ENCODE measurements around the gene LAMB1.

LAMB1 gene

DNA sequence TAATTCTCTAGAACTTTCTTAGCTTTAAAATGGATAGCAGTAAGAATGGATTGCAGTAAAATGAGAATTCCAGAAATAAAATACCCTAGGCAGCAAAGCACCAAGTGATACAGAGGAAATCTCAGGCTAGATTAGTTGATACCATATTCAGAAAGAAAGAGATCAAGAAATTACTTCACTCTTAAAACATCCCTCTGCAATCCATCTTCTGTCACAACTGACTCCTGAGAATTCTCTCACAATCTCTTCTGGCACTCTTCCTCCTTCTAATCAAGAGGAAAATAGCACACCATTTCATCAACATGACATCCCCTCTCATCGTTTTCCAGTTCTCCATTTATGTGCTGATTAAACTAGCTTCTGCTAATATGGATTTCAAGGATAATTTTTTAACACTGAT is 42.2 kb upstream of the LAMB1 start:
- Histone ChIP-seq H4K20me1 (ENCODE audit: insufficient read depth, low read length) (no peaks in the 10 kb centered on the region), H3K27ac (ENCODE audit: low read depth, low read length, poor library complexity, severe bottlenecking) (no peak overlapping the region), H2AFZ (ENCODE audit: low read length) (no peak overlapping the region), H3K36me3 (ENCODE audit: insufficient read depth, low read length) (no peaks in the 10 kb centered on the region), H3K9me3 (ENCODE audit: low read length) (no peaks in the 10 kb centered on the region), H3K4me3 (ENCODE audit: low read depth, low read length, poor library complexity, severe bottlenecking) (no peak overlapping the region), H3K79me2 (ENCODE audit: insufficient read depth, low read length) (no peaks in the 10 kb centered on the region), H3F3A (ENCODE audit: insufficient read depth, low read length) (no peaks in the 10 kb centered on the region), H3K9ac (ENCODE audit: low read length) (no peak overlapping the region), H3K4me2 (ENCODE audit: low read length) (no peak overlapping the region), H3K9me2 (ENCODE audit: low read depth, low read length) (no peaks in the 10 kb centered on the region), H3K27me3 (ENCODE audit: insufficient read depth, low read length) (no peaks in the 10 kb centered on the region), H3K4me1 (ENCODE audit: insufficient read depth, low read length, severe bottlenecking) (peaks cover 11% of the 10 kb centered on the region)
- TF ChIP-seq, protein P1, sequence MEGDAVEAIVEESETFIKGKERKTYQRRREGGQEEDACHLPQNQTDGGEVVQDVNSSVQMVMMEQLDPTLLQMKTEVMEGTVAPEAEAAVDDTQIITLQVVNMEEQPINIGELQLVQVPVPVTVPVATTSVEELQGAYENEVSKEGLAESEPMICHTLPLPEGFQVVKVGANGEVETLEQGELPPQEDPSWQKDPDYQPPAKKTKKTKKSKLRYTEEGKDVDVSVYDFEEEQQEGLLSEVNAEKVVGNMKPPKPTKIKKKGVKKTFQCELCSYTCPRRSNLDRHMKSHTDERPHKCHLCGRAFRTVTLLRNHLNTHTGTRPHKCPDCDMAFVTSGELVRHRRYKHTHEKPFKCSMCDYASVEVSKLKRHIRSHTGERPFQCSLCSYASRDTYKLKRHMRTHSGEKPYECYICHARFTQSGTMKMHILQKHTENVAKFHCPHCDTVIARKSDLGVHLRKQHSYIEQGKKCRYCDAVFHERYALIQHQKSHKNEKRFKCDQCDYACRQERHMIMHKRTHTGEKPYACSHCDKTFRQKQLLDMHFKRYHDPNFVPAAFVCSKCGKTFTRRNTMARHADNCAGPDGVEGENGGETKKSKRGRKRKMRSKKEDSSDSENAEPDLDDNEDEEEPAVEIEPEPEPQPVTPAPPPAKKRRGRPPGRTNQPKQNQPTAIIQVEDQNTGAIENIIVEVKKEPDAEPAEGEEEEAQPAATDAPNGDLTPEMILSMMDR (IDR thresholded peaks at IDR 0.05; ENCODE audit: low read length): no peak
- TF ChIP-seq EZH2 (IDR thresholded peaks at IDR 0.05; ENCODE audit: borderline replicate concordance, low read length): no peak

DNA sequence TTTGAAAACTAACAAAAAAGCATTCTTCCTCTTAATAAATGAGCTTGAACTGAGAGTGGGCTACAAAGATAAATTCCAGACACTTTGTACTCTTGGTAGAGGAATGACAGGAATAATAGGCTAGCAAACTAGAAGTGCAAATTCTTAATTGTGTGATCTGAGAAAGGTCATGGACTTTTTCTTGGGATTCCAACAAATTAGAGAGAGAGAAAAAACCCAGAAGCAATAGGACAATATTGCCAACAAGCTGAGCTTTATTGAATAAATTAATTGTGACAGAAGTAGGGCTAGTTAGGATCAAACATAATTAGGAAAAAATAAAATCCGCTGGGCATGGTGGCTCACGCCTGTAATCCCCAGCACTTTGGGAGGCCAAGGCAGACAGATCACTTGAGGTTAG is 41.4 kb upstream of the LAMB1 start:
- Histone ChIP-seq H3K9ac (ENCODE audit: low read length) (no peak overlapping the region), H3K27ac (ENCODE audit: low read depth, low read length, poor library complexity, severe bottlenecking) (no peak overlapping the region), H3K4me1 (ENCODE audit: insufficient read depth, low read length, severe bottlenecking) (peaks cover 11% of the 10 kb centered on the region), H3K36me3 (ENCODE audit: insufficient read depth, low read length) (no peaks in the 10 kb centered on the region), H3K4me2 (ENCODE audit: low read length) (no peak overlapping the region), H3K79me2 (ENCODE audit: insufficient read depth, low read length) (no peaks in the 10 kb centered on the region), H3K4me3 (ENCODE audit: low read depth, low read length, poor library complexity, severe bottlenecking) (no peak overlapping the region), H3K9me2 (ENCODE audit: low read depth, low read length) (no peaks in the 10 kb centered on the region), H2AFZ (ENCODE audit: low read length) (no peak overlapping the region), H3K27me3 (ENCODE audit: insufficient read depth, low read length) (no peaks in the 10 kb centered on the region), H3F3A (ENCODE audit: insufficient read depth, low read length) (no peaks in the 10 kb centered on the region), H3K9me3 (ENCODE audit: low read length) (no peaks in the 10 kb centered on the region), H4K20me1 (ENCODE audit: insufficient read depth, low read length) (no peaks in the 10 kb centered on the region)
- no peak for TF ChIP-seq EZH2 (IDR thresholded peaks at IDR 0.05; ENCODE audit: borderline replicate concordance, low read length)
- TF ChIP-seq, protein P1 (IDR thresholded peaks at IDR 0.05; ENCODE audit: low read length): no peak

DNA sequence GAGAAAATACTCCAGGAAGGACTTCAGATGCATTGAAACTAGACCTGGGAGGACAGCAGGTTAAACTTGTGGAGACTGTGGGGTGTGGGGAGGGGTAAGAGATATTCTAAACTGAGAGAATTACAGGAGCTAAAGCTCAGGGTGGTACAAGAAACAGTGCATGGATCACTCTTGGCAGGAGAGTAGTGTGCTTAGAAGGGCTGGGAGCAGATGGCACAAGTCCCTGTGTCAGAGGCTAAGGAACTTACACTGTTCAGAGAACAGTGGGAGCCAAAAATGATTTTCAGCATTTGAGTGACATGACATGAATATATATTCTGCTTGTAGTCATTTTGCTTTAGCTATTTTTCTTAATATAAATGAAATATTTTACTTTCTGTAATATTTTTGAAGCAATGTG is 36.0 kb upstream of the LAMB1 start:
- TF ChIP-seq EZH2 (IDR thresholded peaks at IDR 0.05; ENCODE audit: borderline replicate concordance, low read length): no peak
- TF ChIP-seq, protein P1 (IDR thresholded peaks at IDR 0.05; ENCODE audit: low read length): no peak
- H2AFZ ChIP-seq (ENCODE audit: low read length): no peak overlapping the region
- no peaks in the 10 kb centered on the region for H3K36me3 ChIP-seq (ENCODE audit: insufficient read depth, low read length)
- no peaks in the 10 kb centered on the region for H3K4me1 ChIP-seq (ENCODE audit: insufficient read depth, low read length, severe bottlenecking)
- H3K79me2 ChIP-seq (ENCODE audit: insufficient read depth, low read length): no peaks in the 10 kb centered on the region
- H3K27ac ChIP-seq (ENCODE audit: low read depth, low read length, poor library complexity, severe bottlenecking): no peak overlapping the region
- no peak overlapping the region for H3K4me2 ChIP-seq (ENCODE audit: low read length)
- H4K20me1 ChIP-seq (ENCODE audit: insufficient read depth, low read length): no peaks in the 10 kb centered on the region
- H3K9me3 ChIP-seq (ENCODE audit: low read length): no peaks in the 10 kb centered on the region
- no peaks in the 10 kb centered on the region for H3K27me3 ChIP-seq (ENCODE audit: insufficient read depth, low read length)
- no peak overlapping the region for H3K9ac ChIP-seq (ENCODE audit: low read length)
- H3K4me3 ChIP-seq (ENCODE audit: low read depth, low read length, poor library complexity, severe bottlenecking): no peak overlapping the region
- no peaks in the 10 kb centered on the region for H3K9me2 ChIP-seq (ENCODE audit: low read depth, low read length)
- H3F3A ChIP-seq (ENCODE audit: insufficient read depth, low read length): no peaks in the 10 kb centered on the region
